HG03064 (cell line): ENCODE results near the gene RYK.
"Not testable (repeated sequence)": the region's sequence is repeated elsewhere in the genome, so short reads cannot be mapped to it uniquely, and the experiment has no call there.

Experiments
- ATAC-seq: cut with Tn5 transposase; IDR thresholded peaks from one replicate; pipeline ENCODE4 v1.9.1; 2021; ENCODE audit warnings: low read depth; ENCODE audit not compliant: unreplicated experiment

RYK gene

DNA sequence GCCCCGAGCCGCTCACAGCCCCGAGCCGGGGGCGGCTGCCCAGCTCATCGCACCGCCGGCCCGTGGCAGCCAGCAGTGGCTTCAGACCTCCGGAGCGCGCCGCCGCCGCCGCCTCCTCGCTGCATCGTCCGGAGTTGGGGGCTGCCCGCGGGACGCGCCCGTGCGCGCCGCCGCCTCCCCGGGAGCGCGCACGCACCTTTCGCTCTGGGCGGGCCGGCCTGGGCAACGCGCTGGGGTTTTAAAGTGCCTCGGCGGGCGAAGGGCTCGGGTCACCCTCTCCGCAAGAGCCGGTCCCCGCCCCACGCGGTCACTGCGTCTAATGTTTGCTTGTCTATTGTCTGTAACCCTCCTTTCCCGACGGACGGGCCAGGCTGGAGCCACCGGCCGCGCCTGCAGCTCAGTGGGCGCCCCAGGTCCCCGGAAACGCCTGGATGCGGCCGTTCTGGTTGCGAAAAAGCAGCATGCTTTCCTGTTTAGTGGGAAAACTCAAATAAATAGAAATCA lies at the start of gene RYK:
RYK (minus strand) TSS at position 143 of the 504 bp plus-strand sequence. CDS start 205 bp downstream, outside the sequence.
- ATAC-seq = peak; percentile 79

DNA sequence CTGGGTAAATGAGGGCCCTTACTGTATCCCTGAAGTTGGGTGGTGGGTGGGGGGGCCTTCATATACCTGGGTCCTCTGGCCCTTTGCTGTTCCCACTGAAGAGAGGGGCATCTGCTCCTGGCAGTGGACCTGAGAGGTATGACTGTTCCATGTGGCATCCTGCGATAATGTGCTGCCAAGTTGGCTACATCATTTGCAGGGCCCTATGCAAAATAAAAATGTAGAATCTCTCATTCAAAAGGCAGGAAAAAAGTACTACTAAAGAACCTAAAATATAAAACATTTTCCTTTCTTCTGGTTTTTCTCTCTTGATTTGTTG lies 49.2 kb upstream of the RYK start:
- ATAC-seq = no peak

DNA sequence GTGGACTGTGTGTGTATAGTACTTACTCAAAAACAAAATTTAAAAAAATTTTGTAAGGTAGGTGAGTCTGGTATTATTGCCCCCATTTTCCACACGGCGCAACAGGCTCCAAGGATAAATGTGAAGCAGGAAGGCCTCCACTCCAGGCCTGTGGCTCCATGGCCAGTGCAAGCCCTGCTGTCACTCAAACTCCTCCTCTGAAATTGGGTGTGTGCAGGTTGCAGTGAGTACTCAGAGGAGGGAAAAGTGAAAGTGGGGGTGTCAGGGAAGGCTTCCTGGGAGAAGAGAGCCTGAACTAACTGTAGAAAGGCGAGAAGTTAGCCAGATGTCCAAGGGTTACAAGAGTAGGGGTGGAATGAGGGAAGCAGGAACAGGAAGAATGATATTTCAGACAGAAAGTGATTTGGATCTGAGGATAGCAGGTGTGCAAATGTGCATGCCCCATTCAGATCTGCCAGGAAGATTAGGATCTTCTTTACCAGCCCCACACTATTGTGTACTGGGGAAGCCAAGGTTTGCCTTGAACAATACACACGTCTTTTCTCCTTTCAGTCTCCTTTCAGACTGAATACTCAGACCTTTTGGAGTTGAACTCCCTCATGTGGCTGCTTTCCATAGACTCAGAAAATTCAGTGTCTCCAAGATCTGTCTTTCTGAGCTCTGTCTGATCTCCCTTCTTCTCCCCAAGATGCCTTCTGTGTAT lies 48.7 kb upstream of the RYK start:
- ATAC-seq = no peak

DNA sequence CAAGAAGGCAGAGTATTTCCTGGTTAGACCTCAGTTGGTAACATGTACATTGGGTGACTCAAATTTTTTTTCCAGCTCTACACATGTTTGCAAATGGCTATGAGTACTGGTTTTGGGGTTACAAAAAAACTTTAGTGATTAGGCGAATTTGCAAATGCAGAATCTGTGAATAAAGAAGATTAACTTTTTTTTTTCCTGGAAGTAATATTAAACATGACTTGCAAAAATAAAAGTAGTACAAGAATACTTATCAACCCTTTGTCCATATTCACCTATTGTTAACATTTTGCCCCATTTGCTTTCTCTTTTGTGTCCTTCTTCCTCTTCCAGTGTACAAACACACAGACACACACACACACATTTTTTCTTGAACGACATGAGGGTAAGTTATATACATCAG lies 47.6 kb upstream of the RYK start:
- no peak for ATAC-seq

DNA sequence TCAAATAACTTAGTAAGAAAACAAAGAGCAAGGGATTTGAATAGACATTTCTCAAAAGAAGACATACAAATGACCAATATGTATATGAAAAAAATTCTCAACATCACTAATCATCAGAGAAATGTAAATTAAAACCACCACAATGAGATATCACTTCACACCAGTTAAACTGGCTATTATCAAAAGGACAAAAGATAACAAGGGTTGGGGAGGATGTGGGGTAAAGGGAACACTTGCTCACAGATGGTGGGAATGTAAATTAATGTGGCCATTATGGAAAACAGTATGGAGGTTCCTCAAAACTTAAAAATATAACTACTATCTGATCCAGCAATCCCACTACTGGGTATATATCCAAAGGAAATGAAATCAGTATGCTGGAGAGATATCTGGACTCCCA lies 46.0 kb upstream of the RYK start:
- ATAC-seq = no peak

GRCh38 chr3:134295930-134296329 lies 45.3 kb upstream of the RYK start:
- ATAC-seq = no peak

DNA sequence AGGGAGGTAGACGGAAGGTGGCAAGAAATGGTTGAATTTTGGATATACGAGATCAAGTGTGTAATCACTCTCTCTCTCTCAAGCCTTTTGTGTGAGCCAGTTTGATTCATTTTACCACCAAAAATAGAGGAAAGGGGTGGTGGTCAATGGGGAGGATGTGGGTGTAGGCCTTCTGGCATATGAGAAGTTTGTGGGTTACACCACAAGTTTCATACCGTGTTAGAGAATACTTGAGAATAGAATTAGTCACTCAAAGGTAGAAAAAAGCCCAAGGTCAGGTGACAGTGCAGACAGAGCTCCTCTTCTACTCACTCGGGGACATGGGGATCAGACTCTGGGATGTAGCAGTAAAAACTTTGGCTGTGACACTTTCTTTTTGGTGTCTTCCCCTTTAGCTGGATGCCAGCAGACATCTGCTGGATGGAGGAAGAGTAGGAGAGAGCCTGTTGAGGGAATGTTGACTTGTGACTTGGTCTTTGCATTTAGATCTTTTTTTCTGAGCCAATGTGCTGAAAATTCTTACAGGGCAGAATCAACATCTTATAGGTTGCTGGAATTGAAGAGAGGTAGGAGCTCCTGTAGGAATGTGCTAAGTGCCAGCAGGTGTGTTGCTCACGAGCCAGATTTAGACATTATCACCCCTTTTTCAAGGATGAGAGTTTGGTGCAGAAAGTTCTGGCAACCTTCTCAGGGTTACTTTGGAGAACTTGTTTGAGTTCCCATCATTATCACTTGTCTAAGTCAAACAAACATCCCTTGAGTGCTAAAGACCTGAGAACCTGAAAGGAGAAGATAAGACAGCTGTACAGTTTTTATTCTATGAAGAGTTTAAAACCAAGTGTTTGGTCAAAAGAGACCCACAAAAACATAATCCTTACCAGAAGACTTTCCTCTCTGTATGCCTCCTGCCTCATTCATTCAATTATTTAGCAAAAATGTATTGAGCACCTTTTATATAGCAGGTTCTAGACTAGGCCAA lies 43.9 kb upstream of the RYK start:
- ATAC-seq = peak; percentile 99

DNA sequence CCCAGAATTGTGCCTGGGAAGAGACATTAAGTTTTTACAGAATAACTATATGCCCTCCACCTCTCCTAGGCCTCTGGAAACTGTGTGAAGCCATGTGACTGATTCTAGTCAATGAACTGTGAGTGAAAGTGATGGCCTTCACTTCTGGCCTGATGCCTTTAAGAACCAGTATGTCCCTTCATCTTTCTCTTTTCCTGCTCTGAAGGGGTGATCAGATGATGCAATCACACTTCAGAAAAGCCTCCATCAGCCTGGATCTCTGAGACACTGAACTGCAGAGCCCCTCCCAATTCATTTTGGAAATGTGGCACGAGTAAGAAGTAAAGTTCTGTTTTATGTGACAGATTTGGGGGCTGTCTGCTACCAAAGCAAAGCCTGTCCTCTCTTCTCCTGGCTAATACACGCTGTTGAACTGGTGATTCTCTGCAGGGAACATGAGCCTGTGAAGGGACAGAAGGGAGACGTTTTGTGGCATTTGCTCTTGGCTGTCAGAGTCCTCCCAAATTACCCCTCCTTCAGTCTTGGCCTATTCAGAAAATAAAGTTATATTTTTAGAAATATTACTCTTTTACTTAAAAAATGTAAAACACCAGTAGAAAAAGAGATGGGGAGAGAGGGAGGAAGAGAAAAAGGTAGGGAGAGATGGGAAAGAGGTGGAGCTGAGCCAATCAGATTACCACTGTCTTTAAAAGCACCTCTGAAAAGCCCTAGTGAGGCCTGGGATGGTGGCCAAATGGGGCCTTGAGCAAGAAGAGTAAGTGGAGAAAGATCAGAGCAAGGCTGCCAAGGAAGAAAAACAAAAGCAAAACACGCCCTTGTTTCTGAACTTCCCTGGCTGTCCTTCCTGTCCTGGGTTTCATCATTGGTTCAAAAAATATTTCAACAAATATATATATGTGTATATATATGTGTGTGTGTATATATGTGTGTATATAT lies 40.9 kb upstream of the RYK start:
- ATAC-seq = no peak

- ATAC-seq = no peak
Measured at GRCh38 chr3:134287512-134287911, 36.9 kb upstream of the RYK start.

GRCh38 chr3:134284438-134284837 lies 33.8 kb upstream of the RYK start:
- ATAC-seq = no peak

DNA sequence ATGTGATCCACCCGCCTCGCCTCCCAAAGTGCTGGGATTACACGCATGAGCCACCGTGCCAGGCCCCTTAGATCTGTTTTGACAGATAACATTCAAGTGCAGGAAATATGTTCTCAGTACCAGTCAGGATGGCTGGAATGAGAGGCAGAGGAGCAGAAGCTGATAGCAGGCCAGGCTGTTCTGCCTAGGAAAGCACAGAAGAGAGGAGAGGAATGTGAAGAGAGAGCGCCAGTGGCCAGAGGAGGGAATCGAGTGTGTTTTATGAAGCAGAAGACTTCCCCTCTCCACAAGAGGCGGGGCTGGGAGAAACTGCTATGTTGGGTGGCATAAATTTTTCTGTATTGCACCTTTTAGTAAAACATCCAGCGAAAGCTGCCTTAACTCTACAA lies 32.0 kb upstream of the RYK start:
- ATAC-seq = no peak

GRCh38 chr3:134281912-134282658 lies 31.4 kb upstream of the RYK start:
- no peak for ATAC-seq

DNA sequence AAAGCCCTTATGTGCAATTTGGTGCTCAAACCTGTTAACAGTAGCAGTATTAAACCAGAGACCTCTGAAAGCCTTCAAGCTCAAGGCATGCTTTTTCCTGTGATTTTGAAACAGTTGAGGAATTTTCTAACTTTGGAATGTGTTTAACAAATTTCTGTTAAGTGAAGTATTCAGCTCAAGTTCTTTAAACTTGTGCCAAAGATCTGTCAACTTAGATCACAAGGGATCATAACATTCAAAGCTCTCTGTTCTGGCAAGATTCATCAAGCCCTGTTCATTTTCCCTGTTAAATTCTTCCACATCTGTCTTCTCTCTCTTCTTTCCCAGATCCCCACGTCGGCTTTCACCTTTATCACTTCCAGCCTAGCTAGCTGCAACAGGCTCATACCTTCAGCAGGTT lies 28.8 kb upstream of the RYK start:
- no peak for ATAC-seq

DNA sequence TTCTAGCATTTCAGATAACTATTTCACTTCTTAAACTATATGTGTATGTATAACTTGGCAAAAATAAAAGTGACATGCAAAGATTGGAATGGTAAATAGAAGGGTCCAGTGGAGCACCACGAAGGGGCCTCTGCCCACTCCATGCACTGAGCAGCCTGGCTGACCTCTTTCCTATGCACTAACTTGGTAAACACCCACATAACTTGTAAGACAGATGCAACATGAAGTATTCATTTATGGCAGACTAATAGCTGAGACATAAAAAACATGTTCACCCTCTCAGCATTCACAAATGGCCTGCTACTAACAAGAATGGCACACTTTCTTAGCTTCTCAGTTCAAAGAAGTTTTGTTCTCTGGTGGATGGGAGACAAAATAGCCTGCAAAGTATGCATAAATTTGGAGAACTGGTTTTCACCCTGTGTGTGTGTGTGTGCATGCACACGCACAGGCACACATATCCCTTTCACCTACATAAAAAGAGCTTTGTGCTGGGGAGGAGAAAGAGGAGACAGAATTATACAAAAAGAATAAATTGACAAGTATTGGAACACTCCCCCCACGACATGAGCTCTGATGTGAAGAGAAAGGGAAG lies 26.5 kb upstream of the RYK start:
- ATAC-seq = no peak

GRCh38 chr3:134276086-134276485 lies 25.4 kb upstream of the RYK start:
- ATAC-seq = no peak

GRCh38 chr3:134275110-134275509 lies 24.5 kb upstream of the RYK start:
- not testable (repeated sequence) for ATAC-seq

- no peak for ATAC-seq
Measured at GRCh38 chr3:134274571-134274970, 23.9 kb upstream of the RYK start.

DNA sequence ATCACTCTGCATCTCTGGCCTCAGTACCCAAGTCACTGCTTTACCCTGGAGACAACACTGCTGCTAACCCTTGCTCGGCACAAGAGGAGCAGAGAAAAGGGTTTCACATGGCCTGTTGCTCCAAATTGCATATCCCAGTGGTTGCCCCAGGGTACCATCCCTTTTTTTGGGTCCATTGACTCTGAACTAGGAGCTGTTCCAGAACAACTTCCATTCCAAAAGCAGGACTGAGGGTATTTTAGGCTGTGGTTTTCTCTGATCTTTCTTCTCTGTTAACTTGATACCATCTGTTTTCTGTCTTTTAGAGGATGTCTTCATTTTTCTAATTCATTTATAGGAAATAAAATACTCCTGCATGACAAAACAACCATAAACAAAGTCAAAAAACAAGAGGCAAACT lies 17.3 kb upstream of the RYK start:
- no peak for ATAC-seq

- no peak for ATAC-seq
Measured at GRCh38 chr3:134260987-134261386, 10.3 kb upstream of the RYK start.
